PC-9 (cell line): ENCODE results near the gene CLDN20. TPM values are rescaled to one million over a fixed set of nuclear protein-coding genes. Genes with fewer than 3 reads are reported as not detected.
"Not testable (repeated sequence)": the region's sequence is repeated elsewhere in the genome, so short reads cannot be mapped to it uniquely, and the experiment has no call there.

Experiments used
- BruUV-seq: library from RNA; stranded (reverse); fragments of 400-500 nt; replicated peaks from 2 replicates; lab custom pipeline; 2021; lab: Mats Ljungman, UMichigan
- CTCF ChIA-PET: fragments of 300-600 bp; sonication (Branson Sonifier 250); formaldehyde crosslinking; loops from one replicate; lab custom pipeline; 2022; ENCODE audit warnings: antibody characterized with exemption; lab: Charles Lee
- POLR2A ChIA-PET: fragments of 300-600 bp; sonication (Branson Sonifier 250); formaldehyde crosslinking; loops from one replicate; lab custom pipeline; 2022; ENCODE audit warnings: antibody characterized with exemption; ENCODE audit not compliant: unreplicated experiment; lab: Charles Lee
- DNase-seq, 2 experiments: peaks; one replicate each; pipeline versions ENCODE4 v3.0.0 to v3.0.0-alpha.2; 2015 to 2022; ENCODE audit warnings: mixed read lengths in 1 of 2
- H2AFZ ChIP-seq: fragments of 200-600 bp; sonication (generic); 2 replicates; pipeline ENCODE4 v1.8.1; 2017; ENCODE audit warnings: antibody characterized with exemption
- H3F3A ChIP-seq: fragments of 200-600 bp; sonication (generic); 2 replicates; pipeline ENCODE4 v1.8.1; 2017; ENCODE audit warnings: antibody characterized with exemption, mild to moderate bottlenecking, low read depth; ENCODE audit not compliant: insufficient read depth
- H3K27ac ChIP-seq: fragments of 200-600 bp; sonication (generic); 2 replicates; pipeline ENCODE4 v1.6.1; 2016; ENCODE audit warnings: mixed run types
- H3K27me3 ChIP-seq: fragments of 200-600 bp; sonication (generic); 2 replicates; pipeline ENCODE4 v1.6.1; 2016; ENCODE audit warnings: low read depth, mixed run types; ENCODE audit not compliant: insufficient read depth
- H3K36me3 ChIP-seq: fragments of 200-600 bp; sonication (generic); 2 replicates; pipeline ENCODE4 v1.6.1; 2016; ENCODE audit warnings: low read depth, mixed run types
- H3K4me1 ChIP-seq: fragments of 200-600 bp; sonication (generic); replicated peaks from 2 replicates; pipeline ENCODE4 v1.6.1; 2016; ENCODE audit warnings: mixed run types; ENCODE audit not compliant: insufficient read depth
- H3K4me2 ChIP-seq: fragments of 200-600 bp; sonication (generic); 2 replicates; pipeline ENCODE4 v1.6.1; 2017; ENCODE audit warnings: mixed run types
- H3K4me3 ChIP-seq: fragments of 200-600 bp; sonication (generic); 2 replicates; pipeline ENCODE4 v1.6.1; 2016; ENCODE audit warnings: mixed run types
- H3K79me2 ChIP-seq: fragments of 200-600 bp; sonication (generic); 2 replicates; pipeline ENCODE4 v1.6.1; 2017; ENCODE audit warnings: low read depth, mixed run types
- H3K9me2 ChIP-seq: fragments of 200-600 bp; sonication (generic); 2 replicates; pipeline ENCODE4 v1.8.1; 2017; ENCODE audit warnings: mild to moderate bottlenecking; ENCODE audit not compliant: insufficient read depth
- H3K9me3 ChIP-seq: fragments of 200-600 bp; sonication (generic); 2 replicates; pipeline ENCODE4 v1.8.1; 2016; ENCODE audit warnings: low read depth; ENCODE audit not compliant: insufficient read depth
- H4K20me1 ChIP-seq: fragments of 200-600 bp; sonication (generic); 2 replicates; pipeline ENCODE4 v1.8.1; 2017; ENCODE audit not compliant: insufficient read depth
- EZH2 ChIP-seq: fragments of 200-600 bp; sonication (generic); IDR thresholded peaks from 2 replicates; pipeline ENCODE4 v1.8.0; 2017; ENCODE audit warnings: antibody characterized with exemption, low read depth
- intact Hi-C: fragments of 100-400 bp; cut with micrococcal nuclease; formaldehyde crosslinking; loops from one replicate; pipeline ENCODE4 v1.10.0; 2022; ENCODE audit not compliant: unreplicated experiment
- total RNA-seq: library from RNA; stranded (reverse); gene quantifications from 2 replicates; pipeline ENCODE4 v1.2.3, GENCODE V29; 2021
- TF ChIP-seq, protein P1 (sequence below): fragments of 200-600 bp; sonication (generic); conservative IDR thresholded peaks from 2 replicates; pipeline ENCODE4 v1.6.1; 2017; ENCODE audit warnings: mixed run types, antibody characterized with exemption, mild to moderate bottlenecking, moderate library complexity

CLDN20 gene
- total RNA-seq, 1 experiment from 2014 or later: not detected

DNA sequence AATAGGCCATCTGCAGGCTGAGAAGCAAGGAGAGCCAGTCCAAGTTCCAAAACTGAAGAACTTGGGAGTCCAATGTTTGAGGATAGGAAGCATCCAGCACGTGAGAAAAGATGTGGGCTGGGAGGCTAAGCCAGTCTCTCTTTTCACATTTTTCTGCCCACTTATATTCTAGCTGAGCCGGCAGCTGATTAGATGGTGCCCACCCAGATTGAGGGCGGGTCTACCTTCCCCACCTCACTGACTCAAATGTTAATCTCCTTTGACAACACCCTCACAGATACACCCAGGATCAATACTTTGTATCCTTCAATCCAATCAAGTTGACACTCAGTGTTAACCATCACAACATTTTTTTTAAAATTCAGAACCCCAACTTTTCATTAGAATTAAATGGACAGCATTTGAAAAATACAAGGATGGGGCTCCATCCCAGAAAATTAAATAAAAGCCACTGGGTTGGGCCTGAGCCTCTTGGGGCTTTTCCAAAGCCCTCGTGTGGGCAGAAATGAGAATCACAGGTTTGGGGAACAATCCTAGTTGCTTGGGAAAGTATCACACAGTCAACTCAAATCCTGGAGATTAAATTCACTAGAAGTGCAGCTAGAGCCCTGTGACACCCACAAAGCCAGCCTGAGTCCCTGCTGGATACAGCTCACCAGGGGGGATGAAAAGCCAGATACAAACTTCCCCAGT lies 2.2 kb downstream of the CLDN20 start:
- Histone ChIP-seq H4K20me1 (no peaks in the 10 kb centered on the region), H3K79me2 (no peaks in the 10 kb centered on the region), H3K27me3 (no peaks in the 10 kb centered on the region), H3K4me3 (no peak overlapping the region), H3K27ac (no peak overlapping the region), H2AFZ (no peak overlapping the region), H3F3A (no peaks in the 10 kb centered on the region), H3K36me3 (no peaks in the 10 kb centered on the region; the same call in 1 of the 2 replicates), H3K9me2 (no peaks in the 10 kb centered on the region), H3K4me1 (no peaks in the 10 kb centered on the region), H3K4me2 (no peak overlapping the region), H3K9me3 (no peaks in the 10 kb centered on the region)
- intact Hi-C loops: loop anchor here (5.0 kb wide), 1 partner anchor 89 kb away; no protein-coding TSS in a partner anchor
- CTCF ChIA-PET: no interaction called here
- no peak for DNase-seq
- TF ChIP-seq, protein P1, sequence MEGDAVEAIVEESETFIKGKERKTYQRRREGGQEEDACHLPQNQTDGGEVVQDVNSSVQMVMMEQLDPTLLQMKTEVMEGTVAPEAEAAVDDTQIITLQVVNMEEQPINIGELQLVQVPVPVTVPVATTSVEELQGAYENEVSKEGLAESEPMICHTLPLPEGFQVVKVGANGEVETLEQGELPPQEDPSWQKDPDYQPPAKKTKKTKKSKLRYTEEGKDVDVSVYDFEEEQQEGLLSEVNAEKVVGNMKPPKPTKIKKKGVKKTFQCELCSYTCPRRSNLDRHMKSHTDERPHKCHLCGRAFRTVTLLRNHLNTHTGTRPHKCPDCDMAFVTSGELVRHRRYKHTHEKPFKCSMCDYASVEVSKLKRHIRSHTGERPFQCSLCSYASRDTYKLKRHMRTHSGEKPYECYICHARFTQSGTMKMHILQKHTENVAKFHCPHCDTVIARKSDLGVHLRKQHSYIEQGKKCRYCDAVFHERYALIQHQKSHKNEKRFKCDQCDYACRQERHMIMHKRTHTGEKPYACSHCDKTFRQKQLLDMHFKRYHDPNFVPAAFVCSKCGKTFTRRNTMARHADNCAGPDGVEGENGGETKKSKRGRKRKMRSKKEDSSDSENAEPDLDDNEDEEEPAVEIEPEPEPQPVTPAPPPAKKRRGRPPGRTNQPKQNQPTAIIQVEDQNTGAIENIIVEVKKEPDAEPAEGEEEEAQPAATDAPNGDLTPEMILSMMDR: no peak
- POLR2A ChIA-PET: no interaction called here
- BruUV-seq: no TSS peak

DNA sequence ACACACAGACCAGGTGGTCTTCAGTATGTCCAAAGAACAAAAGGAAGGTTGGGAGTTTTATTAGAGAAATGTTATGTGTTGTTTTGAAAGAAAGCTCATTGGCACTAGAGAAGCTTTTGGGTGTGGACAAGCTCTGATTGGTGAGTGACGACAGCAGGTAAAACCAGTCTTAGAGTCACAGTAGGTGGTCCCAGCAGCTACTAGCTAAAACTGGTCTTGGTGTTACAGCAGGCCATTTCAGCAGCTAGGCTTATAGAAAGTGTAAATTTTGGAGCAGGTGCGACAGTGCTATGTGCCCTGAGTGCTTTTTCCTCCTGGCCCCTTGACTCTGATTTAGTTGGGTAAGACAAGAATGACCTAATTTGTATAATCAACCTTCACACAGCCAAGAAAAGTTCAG lies 3.6 kb downstream of the CLDN20 start:
- TF ChIP-seq EZH2: no peak
- TF ChIP-seq, protein P1: no peak

GRCh38 chr6:155268088-155268867 lies 4.5 kb downstream of the CLDN20 start:
- H3K4me1 ChIP-seq, H3K9me2 ChIP-seq, H3K27me3 ChIP-seq, H3K27ac ChIP-seq, H3K4me2 ChIP-seq, H4K20me1 ChIP-seq, H3K9me3 ChIP-seq, POLR2A ChIA-PET, H3K4me3 ChIP-seq, DNase-seq, H3F3A ChIP-seq, BruUV-seq, H3K36me3 ChIP-seq, H2AFZ ChIP-seq, H3K79me2 ChIP-seq: not testable (repeated sequence)
- intact Hi-C loops: loop anchor here (5.0 kb wide), 1 partner anchor 91 kb away; no protein-coding TSS in a partner anchor
- CTCF ChIA-PET: interaction anchor here (0.6 to 1.7 kb wide), 2 partner anchors 10 to 1184 kb away, joined by 3 read pairs; no protein-coding TSS in a partner anchor
- TF ChIP-seq, protein P1: peak; percentile 64

More for the DNA sequence above, 3.6 kb downstream of the CLDN20 start:
- Histone ChIP-seq H2AFZ (no peak overlapping the region), H4K20me1 (no peaks in the 10 kb centered on the region), H3K4me2 (no peak overlapping the region), H3K79me2 (no peaks in the 10 kb centered on the region), H3K9me2 (no peaks in the 10 kb centered on the region), H3K36me3 (no peaks in the 10 kb centered on the region; the same call in 1 of the 2 replicates), H3F3A (no peaks in the 10 kb centered on the region), H3K27ac (no peak overlapping the region), H3K4me1 (no peaks in the 10 kb centered on the region), H3K4me3 (no peak overlapping the region), H3K27me3 (no peaks in the 10 kb centered on the region), H3K9me3 (no peaks in the 10 kb centered on the region)
- ChIA-PET CTCF (interaction anchor here (1.7 kb wide), 1 partner anchor 10 kb away, joined by 3 read pairs; no protein-coding TSS in a partner anchor), POLR2A (no interaction called here)
- intact Hi-C loops: loop anchor here (5.0 kb wide), 1 partner anchor 90 kb away; no protein-coding TSS in a partner anchor
- peak in 1 of 2 experiments; percentile 36 for DNase-seq
- BruUV-seq: no TSS peak
